Measurements from ENCODE around the gene PGAP1. TPM values are rescaled to one million over a fixed set of nuclear protein-coding genes. Genes with fewer than 3 reads are reported as not detected.

PGAP1 gene
- total RNA-seq, 2 donors from 2014 or later: 8.3 to 12.0 TPM

DNA sequence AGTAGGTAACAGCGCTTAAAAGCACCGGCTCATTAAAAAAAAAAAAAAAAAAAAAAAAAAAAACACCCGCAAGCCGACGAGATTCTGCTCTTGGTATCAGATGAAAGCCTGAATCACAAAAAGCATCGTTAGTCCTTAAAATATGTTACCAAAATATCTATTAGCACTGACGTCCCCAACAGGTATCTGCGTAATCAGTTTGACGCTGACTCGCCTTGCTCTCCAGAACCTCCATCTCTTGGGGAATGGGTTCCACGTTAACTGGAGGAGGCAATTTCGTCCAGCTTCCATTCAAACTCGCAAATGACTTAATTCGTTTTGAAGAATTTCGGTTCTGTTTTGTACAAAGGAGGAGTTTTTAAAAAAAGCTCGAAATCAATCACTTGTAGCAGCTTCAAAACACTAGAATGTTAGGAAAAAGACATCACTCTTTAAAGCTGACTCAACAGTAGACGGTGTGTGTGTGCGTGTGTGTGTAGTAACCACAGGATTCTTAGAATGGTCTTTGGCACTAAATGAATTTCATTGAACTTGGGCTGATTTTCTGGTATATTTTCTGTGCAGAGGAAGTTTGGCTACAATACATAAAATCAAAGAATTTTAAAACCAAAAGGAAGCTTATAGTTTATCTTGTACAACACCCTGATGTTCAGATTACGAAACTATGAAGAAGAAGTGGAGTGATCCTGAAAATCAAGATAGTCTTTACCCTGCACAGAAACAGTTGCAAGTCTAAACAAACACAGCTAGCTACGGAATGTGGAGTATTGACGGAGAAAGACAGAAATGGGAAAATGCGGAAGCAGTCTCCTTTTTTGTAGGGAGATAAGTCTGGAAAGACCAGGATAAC lies 1.1 kb upstream of the PGAP1 start:
- Histone ChIP-seq H3K4me3 (peak overlapping the region; percentile 72 to 80), H3K4me1 (replicated peaks) (no peaks in the 10 kb centered on the region), H3K9me3 (no peaks in the 10 kb centered on the region), H3K36me3 (no peaks in the 10 kb centered on the region), H3K27ac (peak overlapping the region; percentile 87 to 89), H3K27me3 (replicated peaks; ENCODE audit: insufficient read depth) (no peaks in the 10 kb centered on the region)
- peak; percentile 8 for DNase-seq (ENCODE audit: low spot score)
- TF ChIP-seq, protein P1, sequence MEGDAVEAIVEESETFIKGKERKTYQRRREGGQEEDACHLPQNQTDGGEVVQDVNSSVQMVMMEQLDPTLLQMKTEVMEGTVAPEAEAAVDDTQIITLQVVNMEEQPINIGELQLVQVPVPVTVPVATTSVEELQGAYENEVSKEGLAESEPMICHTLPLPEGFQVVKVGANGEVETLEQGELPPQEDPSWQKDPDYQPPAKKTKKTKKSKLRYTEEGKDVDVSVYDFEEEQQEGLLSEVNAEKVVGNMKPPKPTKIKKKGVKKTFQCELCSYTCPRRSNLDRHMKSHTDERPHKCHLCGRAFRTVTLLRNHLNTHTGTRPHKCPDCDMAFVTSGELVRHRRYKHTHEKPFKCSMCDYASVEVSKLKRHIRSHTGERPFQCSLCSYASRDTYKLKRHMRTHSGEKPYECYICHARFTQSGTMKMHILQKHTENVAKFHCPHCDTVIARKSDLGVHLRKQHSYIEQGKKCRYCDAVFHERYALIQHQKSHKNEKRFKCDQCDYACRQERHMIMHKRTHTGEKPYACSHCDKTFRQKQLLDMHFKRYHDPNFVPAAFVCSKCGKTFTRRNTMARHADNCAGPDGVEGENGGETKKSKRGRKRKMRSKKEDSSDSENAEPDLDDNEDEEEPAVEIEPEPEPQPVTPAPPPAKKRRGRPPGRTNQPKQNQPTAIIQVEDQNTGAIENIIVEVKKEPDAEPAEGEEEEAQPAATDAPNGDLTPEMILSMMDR (IDR thresholded peaks at IDR 0.05): no peak
- TF ChIP-seq POLR2A (IDR thresholded peaks at IDR 0.05): no peak
- TF ChIP-seq POLR2AphosphoS5 (IDR thresholded peaks at IDR 0.05): peak; percentile 53
- WGBS: 7% methylated on average over 22 of the region's 22 CpGs
- intact Hi-C loops (cut with DNase I): loop anchor here (5.0 kb wide), 1 partner anchor 525 kb away; the partner anchor contains the start of gene COQ10B

DNA sequence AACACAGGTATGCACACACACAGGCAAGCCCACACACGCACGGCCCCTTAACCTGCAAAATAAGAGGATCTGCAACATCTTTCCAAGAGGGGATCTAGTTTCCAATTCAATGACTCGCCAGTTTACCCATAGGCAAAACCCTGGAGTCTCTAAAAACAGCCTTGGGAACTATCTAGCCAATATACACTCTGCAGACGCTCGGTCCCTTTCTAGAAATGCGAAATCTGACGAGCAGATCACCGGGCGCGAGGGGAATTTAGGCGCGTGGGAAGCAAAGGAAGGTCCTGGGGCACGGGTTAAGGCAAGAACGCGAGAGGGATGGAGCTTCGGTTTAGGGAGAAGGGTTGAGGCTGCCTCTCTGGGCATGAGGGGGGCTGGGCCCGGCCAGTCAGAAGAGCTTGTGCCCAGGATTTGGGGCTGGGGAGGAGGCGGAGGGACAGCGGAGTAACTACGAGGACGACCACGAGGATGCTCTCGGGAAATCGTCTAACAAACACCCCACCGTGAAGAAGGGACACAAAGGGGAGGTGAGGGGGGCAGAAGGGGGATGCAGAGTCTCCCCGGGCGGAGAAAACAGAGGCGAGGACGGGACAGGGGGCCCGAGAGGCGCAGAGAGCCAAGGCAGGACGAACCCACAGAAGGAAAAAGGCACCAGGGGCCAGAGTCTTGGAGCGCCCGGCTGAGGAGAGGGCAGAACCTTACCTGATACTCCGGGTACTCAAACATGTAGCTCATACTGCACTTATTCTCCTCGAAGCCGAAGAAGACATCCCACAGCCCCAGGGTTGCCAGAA lies 542 bp downstream of the PGAP1 start:
- Histone ChIP-seq H3K27me3 (replicated peaks; ENCODE audit: insufficient read depth) (no peaks in the 10 kb centered on the region), H3K36me3 (no peaks in the 10 kb centered on the region), H3K4me3 (peak overlapping the region; percentile 72 to 80), H3K4me1 (replicated peaks) (no peaks in the 10 kb centered on the region), H3K9me3 (no peaks in the 10 kb centered on the region), H3K27ac (peak overlapping the region; percentile 87 to 89)
- peak; percentile 36 for TF ChIP-seq POLR2AphosphoS5 (IDR thresholded peaks at IDR 0.05)
- TF ChIP-seq POLR2A (IDR thresholded peaks at IDR 0.05): no peak
- intact Hi-C loops (cut with DNase I): loop anchor here (5.0 kb wide), 1 partner anchor 526 kb away; the partner anchor contains the start of gene COQ10B
- WGBS: under 1% methylated on average over 37 of the region's 37 CpGs
- peak; percentile 44 for DNase-seq (ENCODE audit: low spot score)

DNA sequence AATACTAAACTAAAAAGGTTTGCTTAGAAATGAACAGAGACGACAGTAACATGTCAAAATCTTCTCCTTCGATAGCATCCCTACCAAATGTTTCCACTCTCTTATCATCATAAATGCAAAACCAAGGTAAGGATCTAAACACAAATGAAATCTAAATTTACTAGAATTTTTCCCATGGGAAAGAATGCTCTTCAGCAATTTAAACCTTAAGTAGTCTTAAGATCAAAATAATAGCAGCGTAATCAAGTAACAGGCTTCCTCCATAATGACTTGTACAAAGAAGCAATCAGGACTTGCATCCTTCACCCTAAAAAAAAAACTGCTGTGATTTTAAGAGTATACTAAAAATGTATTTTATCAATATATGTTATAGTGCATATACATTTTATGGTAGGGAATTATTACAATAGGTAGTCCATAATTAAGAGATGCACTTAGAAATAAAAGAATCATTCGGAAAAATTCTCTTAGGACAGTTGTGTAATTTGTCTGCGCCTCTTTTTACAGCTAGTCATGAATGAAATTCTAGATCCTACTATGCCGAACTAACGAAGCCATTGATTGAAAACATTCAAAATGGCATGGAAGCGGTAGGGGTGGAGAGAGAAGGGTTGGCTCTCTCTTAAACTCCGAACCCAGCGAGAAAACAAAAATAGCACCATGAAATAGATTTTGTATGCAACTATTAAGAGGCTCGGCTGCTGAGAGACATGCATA lies 1.3 kb downstream of the PGAP1 start:
- Histone ChIP-seq H3K4me3 (peak overlapping the region; percentile 72 to 80), H3K36me3 (no peaks in the 10 kb centered on the region), H3K4me1 (replicated peaks) (no peaks in the 10 kb centered on the region), H3K9me3 (no peaks in the 10 kb centered on the region), H3K27me3 (replicated peaks; ENCODE audit: insufficient read depth) (no peaks in the 10 kb centered on the region), H3K27ac (peak overlapping the region; percentile 87 to 89)
- WGBS: 11% methylated on average over 11 of the region's 11 CpGs
- no peak for DNase-seq (ENCODE audit: low spot score)
- intact Hi-C loops (cut with DNase I): loop anchor here (5.0 kb wide), 1 partner anchor 527 kb away; the partner anchor contains the start of gene COQ10B
- TF ChIP-seq, protein P1 (IDR thresholded peaks at IDR 0.05): no peak
- TF ChIP-seq POLR2AphosphoS5 (IDR thresholded peaks at IDR 0.05) (no peak), POLR2A (IDR thresholded peaks at IDR 0.05) (no peak)

DNA sequence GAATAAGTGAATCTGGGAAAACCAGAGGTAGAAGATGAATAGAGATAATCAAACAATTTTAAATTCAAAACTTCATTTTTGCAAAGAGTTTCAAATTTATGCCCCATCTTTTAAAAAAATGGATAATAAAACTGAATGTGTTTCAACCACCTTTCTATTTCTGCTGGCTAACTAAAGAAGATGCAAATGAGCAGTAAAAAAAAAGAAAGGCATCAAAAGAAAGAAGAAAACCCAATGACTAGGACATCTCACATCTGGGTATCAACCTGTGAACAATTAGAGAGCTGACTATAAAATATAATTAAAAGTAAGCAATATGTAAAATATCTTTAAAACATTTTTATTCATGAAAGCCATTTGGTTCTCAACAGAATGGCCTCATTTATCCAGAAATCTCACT lies 2.5 kb downstream of the PGAP1 start:
- Histone ChIP-seq H3K4me1 (replicated peaks) (no peaks in the 10 kb centered on the region), H3K36me3 (no peaks in the 10 kb centered on the region), H3K9me3 (no peaks in the 10 kb centered on the region), H3K27ac (no peak overlapping the region), H3K4me3 (no peak overlapping the region), H3K27me3 (replicated peaks; ENCODE audit: insufficient read depth) (no peaks in the 10 kb centered on the region)
- intact Hi-C loops (cut with DNase I): no loop called here
- no peak for DNase-seq (ENCODE audit: low spot score)
- TF ChIP-seq POLR2A (IDR thresholded peaks at IDR 0.05): no peak
- TF ChIP-seq, protein P1 (IDR thresholded peaks at IDR 0.05): no peak

DNA sequence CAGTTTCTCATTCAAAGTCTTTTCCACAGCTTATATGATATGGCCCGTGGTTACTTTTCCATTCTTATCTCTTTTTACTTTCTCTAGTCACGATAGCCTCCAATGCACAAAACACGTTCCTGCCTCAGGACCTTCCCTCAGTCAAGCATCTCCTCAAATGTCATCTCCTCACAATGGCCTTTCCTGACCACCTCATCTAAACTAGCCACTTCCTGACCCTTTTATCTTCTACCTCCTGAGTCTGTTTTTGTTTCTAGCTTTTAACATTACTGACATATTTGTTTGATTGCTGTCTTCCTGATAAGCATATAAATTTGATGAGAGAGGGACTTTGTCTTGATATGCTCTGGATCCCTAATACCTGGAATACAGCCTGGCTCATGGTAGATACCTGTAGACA lies 7.6 kb downstream of the PGAP1 start:
- H3K4me1 ChIP-seq (replicated peaks): no peaks in the 10 kb centered on the region
- no peaks in the 10 kb centered on the region for H3K27me3 ChIP-seq (replicated peaks; ENCODE audit: insufficient read depth)
- intact Hi-C loops (cut with DNase I): no loop called here

More for the DNA sequence above, 7.6 kb downstream of the PGAP1 start:
- WGBS: 95% methylated on average over 3 of the region's 3 CpGs
- DNase-seq (ENCODE audit: low spot score): no peak
- H3K9me3 ChIP-seq: no peaks in the 10 kb centered on the region
- H3K27ac ChIP-seq: no peak overlapping the region
- no peak for TF ChIP-seq POLR2A (IDR thresholded peaks at IDR 0.05)
- TF ChIP-seq, protein P1 (IDR thresholded peaks at IDR 0.05): no peak
- no peak for TF ChIP-seq POLR2AphosphoS5 (IDR thresholded peaks at IDR 0.05)
- H3K4me3 ChIP-seq: no peak overlapping the region
- no peaks in the 10 kb centered on the region for H3K36me3 ChIP-seq
